Measurements from ENCODE around the gene EEPD1.

Gene EEPD1

DNA sequence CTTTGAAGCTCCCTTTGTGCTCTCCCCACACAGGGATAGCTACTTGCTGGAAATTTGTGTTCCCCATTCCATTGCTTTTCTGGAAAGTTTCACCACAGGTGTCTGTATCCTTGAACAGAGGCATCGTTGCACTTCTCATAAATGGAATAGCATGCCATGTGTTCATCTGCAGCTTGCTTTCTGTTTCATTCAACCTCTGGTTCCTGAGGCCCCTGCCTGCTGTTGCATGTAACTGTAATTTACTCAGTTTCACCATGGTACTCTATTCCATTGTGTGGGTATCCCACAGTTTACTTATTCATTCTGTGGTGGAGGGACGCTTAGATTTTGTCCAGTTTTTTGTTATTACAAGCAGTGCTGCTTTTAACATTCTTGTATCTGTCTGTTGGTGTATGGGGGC lies 32.0 kb downstream of the EEPD1 start:
- TF ChIP-seq, protein P1, sequence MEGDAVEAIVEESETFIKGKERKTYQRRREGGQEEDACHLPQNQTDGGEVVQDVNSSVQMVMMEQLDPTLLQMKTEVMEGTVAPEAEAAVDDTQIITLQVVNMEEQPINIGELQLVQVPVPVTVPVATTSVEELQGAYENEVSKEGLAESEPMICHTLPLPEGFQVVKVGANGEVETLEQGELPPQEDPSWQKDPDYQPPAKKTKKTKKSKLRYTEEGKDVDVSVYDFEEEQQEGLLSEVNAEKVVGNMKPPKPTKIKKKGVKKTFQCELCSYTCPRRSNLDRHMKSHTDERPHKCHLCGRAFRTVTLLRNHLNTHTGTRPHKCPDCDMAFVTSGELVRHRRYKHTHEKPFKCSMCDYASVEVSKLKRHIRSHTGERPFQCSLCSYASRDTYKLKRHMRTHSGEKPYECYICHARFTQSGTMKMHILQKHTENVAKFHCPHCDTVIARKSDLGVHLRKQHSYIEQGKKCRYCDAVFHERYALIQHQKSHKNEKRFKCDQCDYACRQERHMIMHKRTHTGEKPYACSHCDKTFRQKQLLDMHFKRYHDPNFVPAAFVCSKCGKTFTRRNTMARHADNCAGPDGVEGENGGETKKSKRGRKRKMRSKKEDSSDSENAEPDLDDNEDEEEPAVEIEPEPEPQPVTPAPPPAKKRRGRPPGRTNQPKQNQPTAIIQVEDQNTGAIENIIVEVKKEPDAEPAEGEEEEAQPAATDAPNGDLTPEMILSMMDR (IDR thresholded peaks at IDR 0.05; ENCODE audit: low read depth, low read length, missing control alignments), result no peak
- DNase-seq (ENCODE audit: low read depth), result no peak
- no peak overlapping the region for H3K4me3 ChIP-seq (ENCODE audit: low read depth, low read length)

DNA sequence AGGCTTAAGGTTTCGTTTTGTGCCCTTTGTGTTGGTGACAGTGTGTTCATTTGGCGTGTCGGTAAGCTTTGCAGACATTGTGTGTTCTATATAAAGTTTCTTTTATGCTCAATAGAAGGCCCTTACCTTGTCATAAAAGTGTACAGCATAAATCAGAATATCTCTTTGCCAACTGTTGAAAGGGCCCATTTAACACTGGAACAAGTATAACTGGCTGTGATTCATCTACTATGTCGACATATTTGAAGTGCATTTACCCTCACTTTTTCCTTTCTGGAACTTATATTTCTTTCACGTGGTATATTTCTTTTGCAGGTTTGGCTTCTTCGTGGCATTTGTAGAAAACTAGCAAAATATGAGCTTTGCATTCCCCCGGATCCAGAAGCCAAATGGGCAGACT lies 32.7 kb downstream of the EEPD1 start:
- DNase-seq (ENCODE audit: low read depth), result no peak
- no peak overlapping the region for H3K4me3 ChIP-seq (ENCODE audit: low read depth, low read length)
- TF ChIP-seq, protein P1 (IDR thresholded peaks at IDR 0.05; ENCODE audit: low read depth, low read length, missing control alignments), result no peak

DNA sequence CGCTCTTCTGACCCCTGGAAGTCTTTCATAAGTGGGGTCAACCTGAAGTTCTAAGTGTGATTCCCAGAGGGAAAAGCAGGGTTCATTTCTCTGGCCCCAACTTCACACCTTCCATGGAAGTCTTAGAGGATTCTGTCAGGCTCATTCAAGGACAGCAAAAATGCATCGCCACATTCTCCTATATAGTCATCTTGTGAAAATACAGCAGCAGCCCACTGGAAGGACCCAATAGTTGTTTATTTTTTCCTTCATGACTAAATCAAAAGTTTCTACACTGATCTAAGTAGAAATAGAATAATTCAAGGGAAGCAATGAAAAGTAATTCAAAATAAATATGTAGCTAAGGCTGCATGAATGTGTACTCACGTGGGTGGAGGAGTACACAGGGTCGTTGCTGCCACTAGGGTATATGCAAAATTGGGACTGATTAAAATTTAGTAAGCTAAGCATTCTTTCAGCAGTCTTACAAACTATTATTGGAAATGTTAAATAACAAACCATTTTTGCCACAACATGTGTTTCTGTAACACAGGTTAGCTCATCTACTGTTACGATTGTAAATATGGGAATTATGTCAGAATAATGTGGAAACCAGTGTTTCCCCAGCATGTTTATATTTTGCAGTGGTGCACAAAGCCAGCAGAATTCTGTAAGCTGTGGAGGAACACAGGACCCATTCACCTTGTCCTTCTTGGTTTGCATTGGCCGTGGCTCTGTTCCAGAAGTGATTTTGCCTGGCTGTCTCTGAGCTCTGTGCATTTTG lies 33.5 kb downstream of the EEPD1 start:
- no peak overlapping the region for H3K4me3 ChIP-seq (ENCODE audit: low read depth, low read length)
- TF ChIP-seq, protein P1 (IDR thresholded peaks at IDR 0.05; ENCODE audit: low read depth, low read length, missing control alignments), result no peak
- DNase-seq (ENCODE audit: low read depth), result no peak

DNA sequence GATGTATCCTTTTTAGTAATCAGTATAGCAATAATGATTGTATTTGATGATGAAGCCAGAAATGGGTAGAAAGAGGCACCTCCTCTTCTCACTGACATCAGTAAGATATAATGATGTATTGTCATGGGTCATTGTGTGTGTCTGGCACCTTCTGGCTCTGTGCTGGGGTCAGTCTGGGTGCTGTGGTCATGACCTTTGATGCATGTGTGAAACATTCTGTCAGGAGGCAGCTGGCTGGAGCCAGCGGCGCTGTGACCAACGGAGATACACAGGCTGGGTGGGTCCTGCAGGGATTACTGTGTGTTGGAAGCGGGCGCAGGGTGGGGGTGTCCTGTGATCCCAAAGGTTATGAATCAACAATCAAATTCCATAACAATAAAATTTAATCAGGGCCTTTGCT lies 35.2 kb downstream of the EEPD1 start:
- TF ChIP-seq, protein P1 (IDR thresholded peaks at IDR 0.05; ENCODE audit: low read depth, low read length, missing control alignments), result no peak
- no peak for DNase-seq (ENCODE audit: low read depth)
- no peak overlapping the region for H3K4me3 ChIP-seq (ENCODE audit: low read depth, low read length)

DNA sequence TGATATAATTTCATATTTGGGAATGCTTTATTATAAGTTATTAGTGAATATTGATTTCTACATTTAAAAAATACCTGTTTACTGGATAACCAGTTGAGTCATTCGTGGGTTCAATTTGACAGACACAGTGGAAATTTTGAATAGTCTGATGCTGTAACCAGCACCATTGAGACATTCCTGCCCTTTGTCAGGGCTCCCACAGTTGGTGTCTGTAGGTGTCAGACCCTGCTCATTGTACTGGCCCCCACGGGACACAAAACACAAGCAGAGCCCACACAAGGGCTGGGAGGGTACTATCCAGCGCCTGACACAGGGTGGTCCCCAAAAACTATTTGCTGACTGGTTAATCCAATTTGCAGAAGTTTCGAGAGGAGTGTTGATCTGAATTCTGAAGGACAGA lies 35.9 kb downstream of the EEPD1 start:
- TF ChIP-seq, protein P1 (IDR thresholded peaks at IDR 0.05; ENCODE audit: low read depth, low read length, missing control alignments), result no peak
- DNase-seq (ENCODE audit: low read depth), result no peak
- H3K4me3 ChIP-seq (ENCODE audit: low read depth, low read length), result no peak overlapping the region

DNA sequence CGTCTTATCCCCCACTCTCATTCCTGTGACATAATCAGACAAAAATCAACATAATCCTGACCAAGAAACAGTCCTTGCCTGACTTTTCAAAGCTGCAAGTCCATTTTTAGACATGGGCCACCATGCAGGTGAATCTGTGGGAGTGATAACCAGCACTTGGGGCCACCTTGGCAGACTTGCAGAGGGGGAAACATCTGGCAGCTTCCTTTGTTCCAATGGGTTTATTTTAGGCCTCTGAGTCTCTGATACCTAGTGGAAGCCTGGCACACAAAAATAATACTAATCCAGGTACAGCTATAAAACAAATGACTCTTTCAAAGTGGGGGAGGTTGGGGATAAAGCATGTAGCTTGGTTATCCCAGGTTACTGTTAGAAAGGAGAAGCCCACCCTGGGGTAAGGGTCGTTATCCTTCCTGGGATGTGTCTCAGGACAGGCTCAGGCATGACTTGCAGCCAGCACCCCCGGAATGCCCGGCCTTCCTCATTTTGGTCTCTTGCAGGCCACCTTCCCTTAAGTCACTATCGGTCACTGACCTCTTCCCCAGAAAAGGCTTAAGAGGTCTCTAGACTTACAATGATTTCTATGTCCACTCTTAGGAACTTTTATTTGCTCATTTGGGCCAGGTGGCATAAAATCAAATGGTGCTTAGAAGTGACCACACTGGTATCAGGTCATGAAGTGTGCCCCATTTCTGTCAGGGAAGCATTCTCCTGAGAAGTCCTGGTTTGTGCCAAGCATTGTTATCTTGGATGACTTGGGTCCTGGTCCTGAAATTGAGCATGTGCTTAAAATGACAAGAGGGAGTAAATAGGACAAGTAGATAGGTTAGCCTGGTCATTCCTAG lies 37.6 kb downstream of the EEPD1 start:
- H3K4me3 ChIP-seq (ENCODE audit: low read depth, low read length), result no peak overlapping the region
- no peak for DNase-seq (ENCODE audit: low read depth)
- TF ChIP-seq, protein P1 (IDR thresholded peaks at IDR 0.05; ENCODE audit: low read depth, low read length, missing control alignments), result no peak

All from GM12864 (cell line).